GF-D8 (cell line): ENCODE data around the gene CLDN24.

Experiments
- DNase-seq: peaks from one replicate; lab custom pipeline; 2025; lab: John Stamatoyannopoulos, UW

Gene CLDN24

GRCh38 chr4:183321079-183321478 is 1.1 kb downstream of the CLDN24 start:
- DNase-seq = no peak

GRCh38 chr4:183320211-183321059 is 1.8 kb downstream of the CLDN24 start, which contains the start of gene CLDN22:
CLDN22 (minus strand) TSS chr4:183320276; CDS start chr4:183320218, 58 bp downstream.
- no peak for DNase-seq

GRCh38 chr4:183318656-183319055 is 3.6 kb downstream of the CLDN24 start:
- no peak for DNase-seq

GRCh38 chr4:183314806-183315205 is 7.4 kb downstream of the CLDN24 start:
- DNase-seq = no peak

- DNase-seq = no peak
Observed at GRCh38 chr4:183314336-183314735, 7.9 kb downstream of the CLDN24 start.

- DNase-seq = no peak
Observed at GRCh38 chr4:183312841-183313240, 9.4 kb downstream of the CLDN24 start.

- DNase-seq = no peak
Observed at GRCh38 chr4:183306811-183307210, 15.4 kb downstream of the CLDN24 start.

- no peak for DNase-seq
Observed at GRCh38 chr4:183304538-183304937, 17.7 kb downstream of the CLDN24 start.

- DNase-seq = no peak
Observed at GRCh38 chr4:183304067-183304466, 18.2 kb downstream of the CLDN24 start.

GRCh38 chr4:183303301-183303700 is 18.9 kb downstream of the CLDN24 start:
- DNase-seq = no peak

GRCh38 chr4:183300655-183301054 is 21.6 kb downstream of the CLDN24 start:
- DNase-seq = no peak

- no peak for DNase-seq
Observed at GRCh38 chr4:183300070-183300469, 22.2 kb downstream of the CLDN24 start.

- no peak for DNase-seq
Observed at GRCh38 chr4:183299464-183299863, 22.8 kb downstream of the CLDN24 start.

GRCh38 chr4:183297675-183298074 is 24.6 kb downstream of the CLDN24 start:
- DNase-seq = no peak

GRCh38 chr4:183295711-183296110 is 26.5 kb downstream of the CLDN24 start:
- no peak for DNase-seq

GRCh38 chr4:183291070-183291469 is 31.2 kb downstream of the CLDN24 start:
- DNase-seq = no peak

GRCh38 chr4:183289688-183290087 is 32.5 kb downstream of the CLDN24 start:
- no peak for DNase-seq

- DNase-seq = no peak
Observed at GRCh38 chr4:183288955-183289354, 33.3 kb downstream of the CLDN24 start.

- no peak for DNase-seq
Observed at GRCh38 chr4:183287677-183288076, 34.5 kb downstream of the CLDN24 start.

- no peak for DNase-seq
Observed at GRCh38 chr4:183287309-183287659, 34.9 kb downstream of the CLDN24 start.

- DNase-seq = no peak
Observed at GRCh38 chr4:183286590-183287308, 35.5 kb downstream of the CLDN24 start.

GRCh38 chr4:183285886-183286285 is 36.3 kb downstream of the CLDN24 start:
- no peak for DNase-seq

- DNase-seq = no peak
Observed at GRCh38 chr4:183284965-183285364, 37.3 kb downstream of the CLDN24 start.
